KMS-11 (cell line): ENCODE results near the gene ZNF219.

Experiments used
- H2AFZ ChIP-seq: fragments of 200-600 bp; sonication (generic); 2 replicates; pipeline ENCODE4 v1.6.1; 2016; ENCODE audit warnings: antibody characterized with exemption, mixed run types, low read depth
- H3K27ac ChIP-seq: fragments of 200-600 bp; sonication (generic); 2 replicates; pipeline ENCODE4 v1.6.1; 2016; ENCODE audit warnings: mild to moderate bottlenecking, mixed run types
- H3K27me3 ChIP-seq: fragments of 200-600 bp; sonication (generic); 2 replicates; pipeline ENCODE4 v1.6.1; 2017; ENCODE audit warnings: mild to moderate bottlenecking, low read depth, mixed run types, moderate library complexity; ENCODE audit not compliant: insufficient read depth
- H3K36me3 ChIP-seq: fragments of 200-600 bp; sonication (generic); 2 replicates; pipeline ENCODE4 v1.6.1; 2017; ENCODE audit warnings: mild to moderate bottlenecking, mixed run types; ENCODE audit not compliant: insufficient read depth
- H3K4me1 ChIP-seq: fragments of 200-600 bp; sonication (generic); 2 replicates; pipeline ENCODE4 v1.6.1; 2016; ENCODE audit warnings: mild to moderate bottlenecking, low read depth, mixed run types; ENCODE audit not compliant: poor library complexity, severe bottlenecking
- H3K4me2 ChIP-seq: fragments of 200-600 bp; sonication (generic); 2 replicates; pipeline ENCODE4 v1.7.0; 2016; ENCODE audit warnings: mild to moderate bottlenecking, mixed run types
- H3K4me3 ChIP-seq: fragments of 200-600 bp; sonication (generic); IDR thresholded peaks from 2 replicates; pipeline ENCODE4 v1.6.1; 2017; ENCODE audit warnings: low read depth, low read length, mixed read lengths; ENCODE audit not compliant: insufficient read depth
- H3K79me2 ChIP-seq: fragments of 200-600 bp; sonication (generic); 2 replicates; pipeline ENCODE4 v1.6.1; 2016; ENCODE audit warnings: low read depth, mixed run types; ENCODE audit not compliant: insufficient read depth
- H3K9ac ChIP-seq: fragments of 200-600 bp; sonication (generic); 2 replicates; pipeline ENCODE4 v1.6.1; 2016; ENCODE audit warnings: mild to moderate bottlenecking, mixed run types
- H4K20me1 ChIP-seq: fragments of 200-600 bp; sonication (generic); 2 replicates; pipeline ENCODE4 v1.6.1; 2016; ENCODE audit warnings: mild to moderate bottlenecking, mixed run types; ENCODE audit not compliant: insufficient read depth
- TF ChIP-seq, protein P1 (sequence below): fragments of 200-600 bp; sonication (generic); conservative IDR thresholded peaks from 2 replicates; pipeline ENCODE4 v1.6.1; 2017; ENCODE audit warnings: low read depth, mild to moderate bottlenecking, antibody characterized with exemption, low read length, moderate library complexity, mixed read lengths

The ZNF219 gene

GRCh38 chr14:21078287-21078686 lies 20.2 kb downstream of the ZNF219 start:
- no peak overlapping the region for H3K4me2 ChIP-seq
- H3K4me1 ChIP-seq, result no peaks in the 10 kb centered on the region
- H4K20me1 ChIP-seq, result no peaks in the 10 kb centered on the region
- H3K9ac ChIP-seq, result no peak overlapping the region
- H3K27ac ChIP-seq, result no peak overlapping the region
- H3K79me2 ChIP-seq, result no peaks in the 10 kb centered on the region
- H3K27me3 ChIP-seq, result no peaks in the 10 kb centered on the region
- no peaks in the 10 kb centered on the region for H3K36me3 ChIP-seq
- no peak overlapping the region for H2AFZ ChIP-seq
- TF ChIP-seq, protein P1, sequence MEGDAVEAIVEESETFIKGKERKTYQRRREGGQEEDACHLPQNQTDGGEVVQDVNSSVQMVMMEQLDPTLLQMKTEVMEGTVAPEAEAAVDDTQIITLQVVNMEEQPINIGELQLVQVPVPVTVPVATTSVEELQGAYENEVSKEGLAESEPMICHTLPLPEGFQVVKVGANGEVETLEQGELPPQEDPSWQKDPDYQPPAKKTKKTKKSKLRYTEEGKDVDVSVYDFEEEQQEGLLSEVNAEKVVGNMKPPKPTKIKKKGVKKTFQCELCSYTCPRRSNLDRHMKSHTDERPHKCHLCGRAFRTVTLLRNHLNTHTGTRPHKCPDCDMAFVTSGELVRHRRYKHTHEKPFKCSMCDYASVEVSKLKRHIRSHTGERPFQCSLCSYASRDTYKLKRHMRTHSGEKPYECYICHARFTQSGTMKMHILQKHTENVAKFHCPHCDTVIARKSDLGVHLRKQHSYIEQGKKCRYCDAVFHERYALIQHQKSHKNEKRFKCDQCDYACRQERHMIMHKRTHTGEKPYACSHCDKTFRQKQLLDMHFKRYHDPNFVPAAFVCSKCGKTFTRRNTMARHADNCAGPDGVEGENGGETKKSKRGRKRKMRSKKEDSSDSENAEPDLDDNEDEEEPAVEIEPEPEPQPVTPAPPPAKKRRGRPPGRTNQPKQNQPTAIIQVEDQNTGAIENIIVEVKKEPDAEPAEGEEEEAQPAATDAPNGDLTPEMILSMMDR, result no peak
- no peak overlapping the region for H3K4me3 ChIP-seq

DNA sequence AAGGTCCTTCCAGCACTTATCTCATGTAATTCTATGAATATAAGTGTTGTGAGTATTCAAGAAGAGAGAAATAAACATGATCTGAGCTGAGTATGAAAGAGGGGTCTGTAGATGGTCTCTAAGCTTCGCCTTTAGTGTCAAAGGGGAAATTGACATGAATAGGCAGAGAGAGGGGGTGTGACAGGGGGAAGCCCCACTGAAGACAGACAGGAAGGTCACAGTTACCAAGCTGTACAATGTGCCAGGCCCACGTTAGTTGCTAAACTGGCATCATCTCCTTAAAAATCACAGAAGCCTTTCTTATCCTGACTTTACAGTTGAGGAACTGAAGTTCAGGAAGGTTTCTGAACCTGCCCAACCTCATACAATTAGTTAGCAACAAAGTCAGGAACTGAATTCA lies 20.8 kb downstream of the ZNF219 start:
- no peaks in the 10 kb centered on the region for H3K36me3 ChIP-seq

DNA sequence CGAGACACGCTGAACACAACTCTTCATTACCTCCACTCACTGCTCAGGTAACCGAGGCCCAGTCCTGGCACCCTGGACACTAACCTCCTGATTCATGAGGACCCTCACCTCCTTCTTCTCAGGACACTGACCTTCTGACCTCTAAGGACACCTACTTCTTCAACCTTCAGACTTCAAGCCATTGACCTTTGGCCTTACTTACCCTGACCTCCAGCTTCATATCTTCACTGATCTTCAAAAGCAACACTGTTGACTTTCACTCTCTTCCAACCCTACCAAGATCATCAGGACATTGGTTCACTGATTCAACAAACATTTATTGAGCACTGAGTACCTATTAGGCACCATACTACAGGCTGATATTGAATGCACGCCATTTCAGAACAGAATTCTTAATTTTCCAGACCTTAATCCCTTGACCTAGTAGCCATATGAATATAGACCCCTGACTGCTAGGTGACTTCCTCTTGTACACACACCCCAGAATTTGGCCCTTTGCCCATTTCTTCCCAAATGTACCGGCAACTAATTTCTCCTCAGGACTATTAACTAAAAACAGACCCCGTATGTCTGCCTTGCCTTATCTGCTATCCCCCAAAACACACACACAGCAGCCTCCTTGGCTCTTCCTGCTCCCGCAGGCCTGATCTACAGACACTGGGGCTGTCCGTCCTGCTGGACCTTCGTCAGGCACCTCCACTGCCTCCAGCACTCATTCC lies 22.6 kb downstream of the ZNF219 start:
- H3K9ac ChIP-seq, result no peak overlapping the region
- H3K4me2 ChIP-seq, result no peak overlapping the region
- TF ChIP-seq, protein P1, result no peak
- H4K20me1 ChIP-seq, result no peaks in the 10 kb centered on the region
- no peaks in the 10 kb centered on the region for H3K79me2 ChIP-seq
- peaks cover 8% of the 10 kb centered on the region for H3K4me1 ChIP-seq
- no peak overlapping the region for H3K4me3 ChIP-seq
- no peak overlapping the region for H2AFZ ChIP-seq
- H3K27me3 ChIP-seq, result no peaks in the 10 kb centered on the region
- no peak overlapping the region for H3K27ac ChIP-seq
- H3K36me3 ChIP-seq, result no peaks in the 10 kb centered on the region

More for the DNA sequence above, 20.8 kb downstream of the ZNF219 start:
- Histone ChIP-seq H3K4me3 (no peak overlapping the region), H4K20me1 (no peaks in the 10 kb centered on the region), H3K4me2 (no peak overlapping the region), H3K79me2 (no peaks in the 10 kb centered on the region), H3K4me1 (no peaks in the 10 kb centered on the region), H3K27me3 (no peaks in the 10 kb centered on the region), H3K9ac (no peak overlapping the region), H3K27ac (no peak overlapping the region), H2AFZ (no peak overlapping the region)
- TF ChIP-seq, protein P1, result no peak

GRCh38 chr14:21074398-21075272 lies 23.8 kb downstream of the ZNF219 start:
- Histone ChIP-seq H3K36me3 (no peaks in the 10 kb centered on the region), H3K27me3 (no peaks in the 10 kb centered on the region), H2AFZ (no peak overlapping the region), H3K4me1 (peaks cover 8% of the 10 kb centered on the region), H3K4me2 (no peak overlapping the region), H3K79me2 (no peaks in the 10 kb centered on the region), H3K4me3 (no peak overlapping the region), H3K27ac (no peak overlapping the region), H3K9ac (no peak overlapping the region), H4K20me1 (no peaks in the 10 kb centered on the region)
- TF ChIP-seq, protein P1, result no peak
